HepG2 (cell line): ENCODE measurements around the gene PHF10. TPM values are rescaled to one million over a fixed set of nuclear protein-coding genes. Genes with fewer than 3 reads are reported as not detected.

Experiments used
- ATAC-seq: fragments of 200-7000 bp; cut with Tn5 transposase; 3 replicates; pipeline ENCODE4 v1.9.1; 2020; ENCODE audit warnings: mild to moderate bottlenecking, moderate library complexity
- BruUV-seq: library from RNA; stranded (reverse); fragments of 400-500 nt; replicated peaks from 2 replicates; lab custom pipeline; 2021; lab: Mats Ljungman, UMichigan
- CTCF ChIA-PET: fragments of 300-600 bp; formaldehyde crosslinking; extraction: SDS; loops from one replicate; lab custom pipeline; 2021; ENCODE audit warnings: low total read pairs, inconsistent platforms, low intra/inter-chr PET ratio; lab: Yijun Ruan, JAX
- POLR2A ChIA-PET: fragments of 350-600 bp; sonication (Branson Sonifier 250); formaldehyde crosslinking; loops from one replicate; lab custom pipeline; 2020; ENCODE audit warnings: antibody characterized with exemption, inconsistent platforms; lab: Yijun Ruan, JAX
- DNase-seq: peaks from one replicate; pipeline ENCODE4 v3.0.0-alpha.2; 2015; ENCODE audit warnings: low spot score
- FAIRE-seq: peaks from 3 replicates; lab custom pipeline; 2011; peaks lifted over from hg19 to GRCh38; lab: Jason Lieb, UNC
- H2AFZ ChIP-seq: one replicate; pipeline ENCODE4 v1.6.1; 2011; ENCODE audit warnings: low read length, inconsistent platforms
- H3K27ac ChIP-seq: fragments of 300-600 bp; 3 replicates; pipeline ENCODE4 v1.8.0; 2011; ENCODE audit warnings: mixed run types, mild to moderate bottlenecking, mixed read lengths, low read length, inconsistent platforms; ENCODE audit not compliant: insufficient read depth; ENCODE audit errors: extremely low read length
- H3K27me3 ChIP-seq, 2 experiments: fragments of 200-600 bp in 1 of 2; 2 replicates in 1 of 2; 3 replicates in 1 of 2; pipeline versions ENCODE4 v1.6.0 to v1.8.0; 2011; ENCODE audit warnings: low read length in 2 of 2, mild to moderate bottlenecking in 2 of 2, moderate library complexity in 2 of 2, inconsistent platforms in 1 of 2; ENCODE audit not compliant: insufficient read depth in 2 of 2, control insufficient read depth in 1 of 2
- H3K36me3 ChIP-seq, 2 experiments: fragments of 200-600 bp in 1 of 2; replicated peaks in 1 of 2; 2 replicates in 1 of 2; 3 replicates in 1 of 2; pipeline versions ENCODE4 v1.5.1 to v1.8.0; 2011; ENCODE audit warnings: low read length in 2 of 2, inconsistent platforms in 1 of 2; ENCODE audit not compliant: insufficient read depth in 2 of 2, control insufficient read depth in 1 of 2
- H3K4me1 ChIP-seq: 2 replicates; pipeline ENCODE4 v1.5.1; 2012; ENCODE audit warnings: low read length, inconsistent platforms; ENCODE audit not compliant: insufficient read depth
- H3K4me2 ChIP-seq: 2 replicates; pipeline ENCODE4 v1.6.0; 2011; ENCODE audit warnings: low read depth, low read length, inconsistent platforms
- H3K4me3 ChIP-seq, 3 experiments: fragments of 200-600 bp in 1 of 3; sonication (generic), shearing (Covaris generic) in 1 of 3; replicated peaks in 1 of 3; 2 replicates each; pipeline ENCODE4 v1.5.1; 2011 to 2016; ENCODE audit warnings: low read length in 3 of 3, inconsistent platforms in 2 of 3, low read depth in 2 of 3, mild to moderate bottlenecking in 2 of 3, control low read depth in 1 of 3, mixed read lengths in 1 of 3; ENCODE audit not compliant: insufficient read depth in 1 of 3
- H3K79me2 ChIP-seq: one replicate; pipeline ENCODE4 v1.6.1; 2011; ENCODE audit warnings: low read length, inconsistent platforms; ENCODE audit not compliant: insufficient read depth
- H3K9ac ChIP-seq: 2 replicates; pipeline ENCODE4 v1.6.0; 2011; ENCODE audit warnings: mild to moderate bottlenecking, low read depth, low read length, inconsistent platforms; ENCODE audit not compliant: insufficient read depth
- H3K9me3 ChIP-seq: 2 replicates; pipeline ENCODE4 v1.5.1; 2012; ENCODE audit warnings: mild to moderate bottlenecking, low read length
- H4K20me1 ChIP-seq: 2 replicates; pipeline ENCODE4 v1.6.0; 2011; ENCODE audit warnings: inconsistent platforms, mild to moderate bottlenecking, low read length, moderate library complexity; ENCODE audit not compliant: insufficient read depth
- AHDC1 ChIP-seq: sonication (generic); formaldehyde crosslinking; IDR thresholded peaks from 2 replicates; pipeline ENCODE4 v1.5.1; 2020; ENCODE audit warnings: mild to moderate bottlenecking, missing genetic modification reagents, borderline replicate concordance
- ERF ChIP-seq: IDR thresholded peaks from 2 replicates; pipeline ENCODE4 v1.6.1; 2018; ENCODE audit warnings: missing biosample characterization, missing genetic modification reagents
- FOXC1 ChIP-seq: sonication (generic); formaldehyde crosslinking; IDR thresholded peaks from 2 replicates; pipeline ENCODE4 v1.8.0; 2022; ENCODE audit warnings: mild to moderate bottlenecking, missing genetic modification reagents, borderline replicate concordance
- MAF1 ChIP-seq: sonication (generic); formaldehyde crosslinking; IDR thresholded peaks from 2 replicates; pipeline ENCODE4 v1.5.0; 2020; ENCODE audit warnings: missing genetic modification reagents, borderline replicate concordance
- NR2F6 ChIP-seq, 2 experiments: IDR thresholded peaks; 2 replicates each; pipeline ENCODE4 v1.6.1; 2016; ENCODE audit warnings: antibody characterized with exemption in 1 of 2, mild to moderate bottlenecking in 1 of 2
- REXO4 ChIP-seq: sonication (generic); formaldehyde crosslinking; IDR thresholded peaks from 2 replicates; pipeline ENCODE4 v1.8.0; 2022; ENCODE audit warnings: missing genetic modification reagents, mild to moderate bottlenecking, borderline replicate concordance
- SCMH1 ChIP-seq: sonication (generic); formaldehyde crosslinking; IDR thresholded peaks from 2 replicates; pipeline ENCODE4 v1.9.0; 2021; ENCODE audit warnings: missing genetic modification reagents, mild to moderate bottlenecking, borderline replicate concordance
- SRF ChIP-seq: IDR thresholded peaks from 2 replicates; pipeline ENCODE4 v1.6.1; 2011; ENCODE audit warnings: mild to moderate bottlenecking, low read depth, low read length, moderate library complexity
- XRCC5 ChIP-seq: fragments of 200-400 bp; formaldehyde crosslinking; optimal IDR thresholded peaks from 2 replicates; pipeline ENCODE3; 2017; ENCODE audit warnings: mild to moderate bottlenecking, low read length
- ZFP37 ChIP-seq: sonication (generic); formaldehyde crosslinking; IDR thresholded peaks from 2 replicates; pipeline ENCODE4 v1.4.0; 2020; ENCODE audit warnings: missing genetic modification reagents, borderline replicate concordance
- ZNF256 ChIP-seq: sonication (generic); formaldehyde crosslinking; conservative IDR thresholded peaks from 2 replicates; pipeline ENCODE4 v1.4.0; 2020; ENCODE audit warnings: missing genetic modification reagents
- ZNF367 ChIP-seq: sonication (generic); formaldehyde crosslinking; IDR thresholded peaks from 2 replicates; pipeline ENCODE4 v1.4.0; 2020; ENCODE audit warnings: missing genetic modification reagents, borderline replicate concordance
- ZNF619 ChIP-seq: sonication (generic); formaldehyde crosslinking; IDR thresholded peaks from 2 replicates; pipeline ENCODE4 v1.4.0; 2020; ENCODE audit warnings: mild to moderate bottlenecking, missing genetic modification reagents
- ZNF770 ChIP-seq: sonication (generic); formaldehyde crosslinking; IDR thresholded peaks from 2 replicates; pipeline ENCODE4 v1.5.0; 2020; ENCODE audit warnings: mild to moderate bottlenecking, missing genetic modification reagents
- ZNF784 ChIP-seq: sonication (generic); formaldehyde crosslinking; IDR thresholded peaks from 2 replicates; pipeline ENCODE4 v1.5.1; 2020; ENCODE audit warnings: missing genetic modification reagents, mild to moderate bottlenecking, borderline replicate concordance
- WGBS: methylation state at CpG from one replicate; pipeline ENCODE4 v1.1.6; 2017; ENCODE audit warnings: low lambda C conversion rate; 5-methylcytosine and 5-hydroxymethylcytosine counted together
- in situ Hi-C: cut with HindIII; loops from 2 replicates; pipeline ENCODE4 v1.10.0; 2017; ENCODE audit warnings: low pct_unique_long_range_greater_than_20kb; ENCODE audit not compliant: extremely low pct_ligation_motif_present
- intact Hi-C: fragments of 100-400 bp; cut with micrococcal nuclease; formaldehyde crosslinking; loops from one replicate; pipeline ENCODE4 v1.10.0; 2022; ENCODE audit not compliant: unreplicated experiment
- polyA plus RNA-seq, 8 experiments: library from polyadenylated mRNA; depleted of rRNA in 3 of 8; stranded (reverse) in 7 of 8; unstranded in 1 of 8; fragments of >200 nt; fragmentation: Illumina TruSeq in 4 of 8; extraction: Trizol in 4 of 8; gene quantifications; 2 replicates each; pipeline versions ENCODE4 v1.2.1 to v1.2.3, GENCODE V29; 2011 to 2016; ENCODE audit warnings: low read depth in 4 of 8, missing spikeins in 1 of 8, mixed read lengths in 1 of 8; ENCODE audit not compliant: insufficient read depth in 1 of 8
- total RNA-seq, 5 experiments: library from RNA; depleted of rRNA; stranded (reverse); fragments of >200 nt; fragmentation: Illumina TruSeq; extraction: Trizol; gene quantifications; 2 replicates each; pipeline ENCODE4 v1.2.3, GENCODE V29; 2016; ENCODE audit warnings: low read depth in 1 of 5

PHF10 gene
- total and polyA plus RNA-seq, 2 of the 13 experiments (the other 11 are each of a cell fraction or from before 2014, with no cell fraction given): 42.1 to 84.1 TPM

GRCh38 chr6:169722362-169723199 is 1.7 kb downstream of the PHF10 start:
- Histone ChIP-seq H3K27ac (peak overlapping the region; percentile 72), H2AFZ (no peak overlapping the region), H3K9ac (peak overlapping the region; percentile 86), H3K4me2 (peak overlapping the region; percentile 94), H3K36me3 (peaks cover 2 to 15% of the 10 kb centered on the region in 2 experiments; a peak in 4 of 5 replicates), H3K79me2 (peaks cover 57% of the 10 kb centered on the region), H3K4me3 (peak overlapping the region; percentile 82 to 93 (median 90)), H3K27me3 (no peaks in the 10 kb centered on the region; a peak in 1 of 5 replicates), H3K9me3 (no peaks in the 10 kb centered on the region), H3K4me1 (peaks cover 58% of the 10 kb centered on the region), H4K20me1 (peaks cover 45% of the 10 kb centered on the region)
- intact Hi-C loops (no loop called here), in situ Hi-C loops (no loop called here)
- CTCF ChIA-PET: no interaction called here
- DNase-seq (peak; percentile 81), FAIRE-seq (no peak), ATAC-seq (peak; percentile 32)
- POLR2A ChIA-PET: interaction anchor here (1.0 to 5.7 kb wide), 9 partner anchors 7 to 831 kb away, joined by 3 to 81 read pairs (median 5); partner anchors contain the start of genes C6orf120, DYNLT2, ERMARD and TBP
- TSS peak; percentile 51 for BruUV-seq
- WGBS: 0% methylated on average over 22 of the region's 22 CpGs
- no peak for TF ChIP-seq SRF
- TF ChIP-seq MAF1 (CRISPR knock-in tag): no peak
- no peak for TF ChIP-seq REXO4 (CRISPR knock-in tag)
- TF ChIP-seq NR2F6 (IDR thresholded peaks at IDR 0.05): no peak
- TF ChIP-seq NR2F6 (CRISPR knock-in tag; IDR thresholded peaks at IDR 0.05): 0 out of 2 replicates have a peak, but pooled peaks have one; percentile 27
- TF ChIP-seq ERF (CRISPR knock-in tag): no peak
- no peak for TF ChIP-seq SCMH1 (CRISPR knock-in tag)
- no peak for TF ChIP-seq AHDC1 (CRISPR knock-in tag)
- no peak for TF ChIP-seq ZNF770 (CRISPR knock-in tag)
- TF ChIP-seq XRCC5: no peak
- TF ChIP-seq ZFP37 (CRISPR knock-in tag): no peak
- TF ChIP-seq ZNF619 (CRISPR knock-in tag): no peak
- TF ChIP-seq ZNF784 (CRISPR knock-in tag): no peak
- no peak; the same call in 1 of the 2 replicates for TF ChIP-seq ZNF256 (CRISPR knock-in tag)
- no peak for TF ChIP-seq ZNF367
- TF ChIP-seq FOXC1 (CRISPR knock-in tag): peak; percentile 67
